Liver (tissue), 9 donors: ENCODE data around the gene CDH4. TPM values are rescaled to one million over a fixed set of nuclear protein-coding genes. Genes with fewer than 3 reads are reported as not detected.

Experiments used
- DNase-seq: peaks from one replicate; pipeline ENCODE4 v3.0.0-alpha.2; 2017; ENCODE audit warnings: low spot score
- H3K27ac ChIP-seq, 2 donors: one replicate each; pipeline ENCODE4 v1.7.0; 2013; ENCODE audit warnings: inconsistent platforms in 2 of 2, low read length in 2 of 2, control low read depth in 1 of 2, low read depth in 1 of 2, mild to moderate bottlenecking in 1 of 2
- H3K27me3 ChIP-seq, 4 donors: one replicate each; pipeline versions ENCODE4 v1.6.1 to v1.7.0; 2013; ENCODE audit warnings: low read length in 3 of 4, inconsistent platforms in 1 of 4, mild to moderate bottlenecking in 1 of 4, moderate library complexity in 1 of 4; ENCODE audit not compliant: control insufficient read depth in 4 of 4, insufficient read depth in 4 of 4
- H3K36me3 ChIP-seq, 4 donors: one replicate each; pipeline versions ENCODE4 v1.6.1 to v1.7.0; 2013; ENCODE audit warnings: low read length in 3 of 4, mild to moderate bottlenecking in 3 of 4, low read depth in 1 of 4, moderate library complexity in 1 of 4; ENCODE audit not compliant: control insufficient read depth in 4 of 4, insufficient read depth in 3 of 4
- H3K4me1 ChIP-seq, 4 donors: one replicate each; pipeline versions ENCODE4 v1.6.1 to v1.7.0; 2013; ENCODE audit warnings: low read length in 3 of 4, mild to moderate bottlenecking in 3 of 4, moderate library complexity in 1 of 4; ENCODE audit not compliant: control insufficient read depth in 4 of 4, insufficient read depth in 4 of 4
- H3K4me3 ChIP-seq, 3 donors: one replicate each; pipeline versions ENCODE4 v1.6.1 to v1.7.0; 2013; ENCODE audit warnings: low read length in 3 of 3, control low read depth in 1 of 3, low read depth in 1 of 3, mild to moderate bottlenecking in 1 of 3
- H3K9ac ChIP-seq, 2 donors: one replicate each; pipeline ENCODE4 v1.7.0; 2013; ENCODE audit warnings: low read length in 2 of 2, mild to moderate bottlenecking in 2 of 2, moderate library complexity in 2 of 2, control low read depth in 1 of 2, low read depth in 1 of 2
- H3K9me3 ChIP-seq, 4 donors: one replicate each; pipeline versions ENCODE4 v1.6.1 to v1.7.0; 2013; ENCODE audit warnings: low read length in 3 of 4; ENCODE audit not compliant: control insufficient read depth in 4 of 4
- EGR1 ChIP-seq, 2 donors: IDR thresholded peaks; 2 replicates each; pipeline ENCODE4 v1.6.1; 2016 to 2018; ENCODE audit warnings: antibody characterized with exemption in 2 of 2, low read depth in 2 of 2
- FOXA1 ChIP-seq: IDR thresholded peaks from 2 replicates; pipeline ENCODE4 v1.6.1; 2016; ENCODE audit warnings: antibody characterized with exemption
- FOXA2 ChIP-seq: IDR thresholded peaks from 2 replicates; pipeline ENCODE4 v1.6.1; 2016; ENCODE audit warnings: antibody characterized with exemption
- GABPA ChIP-seq, 2 donors: IDR thresholded peaks in 1 of 2; conservative IDR thresholded peaks in 1 of 2; 2 replicates each; pipeline ENCODE4 v1.6.1; 2016; ENCODE audit warnings: antibody characterized with exemption in 2 of 2, mild to moderate bottlenecking in 1 of 2, moderate library complexity in 1 of 2
- HNF4A ChIP-seq, 2 donors: conservative IDR thresholded peaks; 2 replicates each; pipeline ENCODE4 v1.6.1; 2016; ENCODE audit warnings: antibody characterized with exemption in 2 of 2, mild to moderate bottlenecking in 2 of 2
- HNF4G ChIP-seq: IDR thresholded peaks from 2 replicates; pipeline ENCODE4 v1.6.1; 2016; ENCODE audit warnings: antibody characterized with exemption
- JUND ChIP-seq, 2 donors: IDR thresholded peaks; 2 replicates each; pipeline ENCODE4 v1.6.1; 2016; ENCODE audit warnings: antibody characterized with exemption in 2 of 2
- NR2F2 ChIP-seq: IDR thresholded peaks from 2 replicates; pipeline ENCODE4 v1.6.1; 2016; ENCODE audit warnings: antibody characterized with exemption
- RAD21 ChIP-seq, 2 donors: IDR thresholded peaks; 2 replicates each; pipeline ENCODE4 v1.6.1; 2016; ENCODE audit warnings: antibody characterized with exemption in 2 of 2, mild to moderate bottlenecking in 2 of 2
- RXRA ChIP-seq, 2 donors: IDR thresholded peaks; 2 replicates each; pipeline ENCODE4 v1.6.1; 2017 to 2018; ENCODE audit warnings: antibody characterized with exemption in 2 of 2, mild to moderate bottlenecking in 1 of 2
- SP1 ChIP-seq: IDR thresholded peaks from 2 replicates; pipeline ENCODE4 v1.6.1; 2018; ENCODE audit warnings: antibody characterized with exemption, mild to moderate bottlenecking
- TAF1 ChIP-seq: conservative IDR thresholded peaks from 2 replicates; pipeline ENCODE4 v1.6.1; 2016; ENCODE audit warnings: antibody characterized with exemption, mild to moderate bottlenecking
- YY1 ChIP-seq: IDR thresholded peaks from 2 replicates; pipeline ENCODE4 v1.6.1; 2016; ENCODE audit warnings: antibody characterized with exemption, mild to moderate bottlenecking
- WGBS: extraction: QIAGEN DNeasy Blood & Tissue Kit; methylation state at CpG from one replicate; pipeline ENCODE4 v1.1.7; 2013; 5-methylcytosine and 5-hydroxymethylcytosine counted together
- polyA plus RNA-seq, 2 donors: library from polyadenylated mRNA; stranded (reverse) in 1 of 2; unstranded in 1 of 2; fragments of 200-250 nt in 1 of 2; fragments of >200 nt in 1 of 2; fragmentation: Nextera tagmentation in 1 of 2; extraction: Ambion mirVana in 1 of 2; gene quantifications; one replicate each; pipeline versions ENCODE4 v1.2.1 to v1.2.3, GENCODE V29; 2013 to 2015
- total RNA-seq, 2 donors: library from RNA; depleted of rRNA; stranded (reverse); fragments of >200 nt; gene quantifications; one replicate each; pipeline ENCODE4 v1.2.3, GENCODE V29; 2014
- TF ChIP-seq, protein P1 (sequence below): IDR thresholded peaks from 2 replicates; pipeline ENCODE4 v1.6.1; 2016; ENCODE audit warnings: antibody characterized with exemption, mild to moderate bottlenecking
- TF ChIP-seq, protein P2 (sequence below): fragments of 150-350 bp; IDR thresholded peaks from 2 replicates; pipeline ENCODE4 v1.5.1; 2017; ENCODE audit warnings: improper control_type of control experiment, low read depth, low read length; ENCODE audit not compliant: missing input control
- TF ChIP-seq, protein P3 (sequence below): IDR thresholded peaks from 2 replicates; pipeline ENCODE4 v1.6.1; 2016; ENCODE audit warnings: antibody characterized with exemption
- TF ChIP-seq, protein P4 (sequence below): IDR thresholded peaks from 2 replicates; pipeline ENCODE4 v1.6.1; 2016; ENCODE audit warnings: antibody characterized with exemption
- TF ChIP-seq, protein P5 (sequence below): IDR thresholded peaks from 2 replicates; pipeline ENCODE4 v1.6.1; 2016; ENCODE audit warnings: antibody characterized with exemption
- donor health status: healthy.
- donor health status: healthy.
- donor health status: healthy.
- donor health status: healthy.
- donor health status: healthy.

CDH4 gene
- total and polyA plus RNA-seq, 4 donors, result 0.03 to 0.25 (median 0.19) TPM; not detected in 1

DNA sequence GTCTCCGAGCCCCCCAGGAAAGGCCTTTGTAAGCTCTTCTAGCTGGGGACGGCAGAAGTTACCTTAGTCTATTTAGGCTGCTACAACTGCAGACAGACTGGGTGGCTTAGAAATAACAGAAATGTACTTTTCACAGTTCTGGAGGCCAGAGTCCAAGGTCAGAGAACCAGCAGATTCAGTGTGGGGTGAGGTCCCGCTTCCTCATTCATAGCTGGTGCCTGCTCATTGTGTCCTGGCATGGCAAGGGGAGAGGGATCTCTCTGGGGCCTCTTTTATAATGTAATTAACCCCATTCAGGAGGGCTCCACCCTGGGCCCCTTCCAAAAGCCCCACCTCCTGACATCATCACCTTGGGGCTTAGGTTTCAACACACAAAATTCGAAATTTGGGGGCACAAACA lies 315.1 kb downstream of the CDH4 start:
- Histone ChIP-seq H3K27ac (no peak overlapping the region), H3K4me3 (no peak overlapping the region), H3K9me3 (no peaks in the 10 kb centered on the region), H3K36me3 (no peaks in the 10 kb centered on the region), H3K9ac (no peak overlapping the region), H3K27me3 (peaks cover 0 to 3% (median 0%) of the 10 kb centered on the region in 4 donors), H3K4me1 (no peaks in the 10 kb centered on the region)
- TF ChIP-seq YY1, result no peak
- TF ChIP-seq EGR1 (IDR thresholded peaks at IDR 0.05; ENCODE audit: low read depth in 2 of 2), result no peak
- TF ChIP-seq FOXA2, result no peak
- TF ChIP-seq GABPA (IDR thresholded peaks at IDR 0.05 in 1 of 2, conservative IDR thresholded peaks at IDR 0.05 in 1 of 2), result no peak
- TF ChIP-seq, protein P1, sequence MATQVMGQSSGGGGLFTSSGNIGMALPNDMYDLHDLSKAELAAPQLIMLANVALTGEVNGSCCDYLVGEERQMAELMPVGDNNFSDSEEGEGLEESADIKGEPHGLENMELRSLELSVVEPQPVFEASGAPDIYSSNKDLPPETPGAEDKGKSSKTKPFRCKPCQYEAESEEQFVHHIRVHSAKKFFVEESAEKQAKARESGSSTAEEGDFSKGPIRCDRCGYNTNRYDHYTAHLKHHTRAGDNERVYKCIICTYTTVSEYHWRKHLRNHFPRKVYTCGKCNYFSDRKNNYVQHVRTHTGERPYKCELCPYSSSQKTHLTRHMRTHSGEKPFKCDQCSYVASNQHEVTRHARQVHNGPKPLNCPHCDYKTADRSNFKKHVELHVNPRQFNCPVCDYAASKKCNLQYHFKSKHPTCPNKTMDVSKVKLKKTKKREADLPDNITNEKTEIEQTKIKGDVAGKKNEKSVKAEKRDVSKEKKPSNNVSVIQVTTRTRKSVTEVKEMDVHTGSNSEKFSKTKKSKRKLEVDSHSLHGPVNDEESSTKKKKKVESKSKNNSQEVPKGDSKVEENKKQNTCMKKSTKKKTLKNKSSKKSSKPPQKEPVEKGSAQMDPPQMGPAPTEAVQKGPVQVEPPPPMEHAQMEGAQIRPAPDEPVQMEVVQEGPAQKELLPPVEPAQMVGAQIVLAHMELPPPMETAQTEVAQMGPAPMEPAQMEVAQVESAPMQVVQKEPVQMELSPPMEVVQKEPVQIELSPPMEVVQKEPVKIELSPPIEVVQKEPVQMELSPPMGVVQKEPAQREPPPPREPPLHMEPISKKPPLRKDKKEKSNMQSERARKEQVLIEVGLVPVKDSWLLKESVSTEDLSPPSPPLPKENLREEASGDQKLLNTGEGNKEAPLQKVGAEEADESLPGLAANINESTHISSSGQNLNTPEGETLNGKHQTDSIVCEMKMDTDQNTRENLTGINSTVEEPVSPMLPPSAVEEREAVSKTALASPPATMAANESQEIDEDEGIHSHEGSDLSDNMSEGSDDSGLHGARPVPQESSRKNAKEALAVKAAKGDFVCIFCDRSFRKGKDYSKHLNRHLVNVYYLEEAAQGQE, result no peak
- no peak for TF ChIP-seq FOXA1
- 37% methylated on average over 4 of the region's 4 CpGs for WGBS
- DNase-seq, result no peak

DNA sequence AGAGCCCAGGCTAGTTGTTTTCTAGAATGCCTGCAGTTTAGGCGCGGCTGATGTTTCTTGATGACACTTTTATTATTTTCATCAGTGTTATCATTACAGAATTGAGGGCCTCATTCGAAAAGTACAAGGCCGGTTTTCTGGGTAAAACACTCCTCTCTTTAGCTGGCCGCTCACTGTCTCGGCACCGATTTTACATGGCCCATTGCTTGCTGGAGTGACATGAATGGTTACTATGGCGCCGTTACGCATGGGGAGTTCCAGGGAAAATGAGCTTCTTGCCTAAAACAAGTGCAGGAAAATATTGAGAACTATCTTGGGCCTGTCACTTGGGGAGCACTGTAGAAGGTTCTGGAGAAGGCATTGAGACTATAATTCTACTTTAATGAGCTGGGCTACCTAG lies 317.8 kb downstream of the CDH4 start:
- peaks cover 0 to 3% (median 0%) of the 10 kb centered on the region in 4 donors for H3K27me3 ChIP-seq
- TF ChIP-seq, protein P2, sequence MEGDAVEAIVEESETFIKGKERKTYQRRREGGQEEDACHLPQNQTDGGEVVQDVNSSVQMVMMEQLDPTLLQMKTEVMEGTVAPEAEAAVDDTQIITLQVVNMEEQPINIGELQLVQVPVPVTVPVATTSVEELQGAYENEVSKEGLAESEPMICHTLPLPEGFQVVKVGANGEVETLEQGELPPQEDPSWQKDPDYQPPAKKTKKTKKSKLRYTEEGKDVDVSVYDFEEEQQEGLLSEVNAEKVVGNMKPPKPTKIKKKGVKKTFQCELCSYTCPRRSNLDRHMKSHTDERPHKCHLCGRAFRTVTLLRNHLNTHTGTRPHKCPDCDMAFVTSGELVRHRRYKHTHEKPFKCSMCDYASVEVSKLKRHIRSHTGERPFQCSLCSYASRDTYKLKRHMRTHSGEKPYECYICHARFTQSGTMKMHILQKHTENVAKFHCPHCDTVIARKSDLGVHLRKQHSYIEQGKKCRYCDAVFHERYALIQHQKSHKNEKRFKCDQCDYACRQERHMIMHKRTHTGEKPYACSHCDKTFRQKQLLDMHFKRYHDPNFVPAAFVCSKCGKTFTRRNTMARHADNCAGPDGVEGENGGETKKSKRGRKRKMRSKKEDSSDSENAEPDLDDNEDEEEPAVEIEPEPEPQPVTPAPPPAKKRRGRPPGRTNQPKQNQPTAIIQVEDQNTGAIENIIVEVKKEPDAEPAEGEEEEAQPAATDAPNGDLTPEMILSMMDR, result no peak
- TF ChIP-seq NR2F2 (no peak), HNF4A (conservative IDR thresholded peaks at IDR 0.05) (no peak), EGR1 (IDR thresholded peaks at IDR 0.05; ENCODE audit: low read depth in 2 of 2) (no peak), RXRA (IDR thresholded peaks at IDR 0.05) (no peak), JUND (IDR thresholded peaks at IDR 0.05) (no peak), HNF4G (no peak), TAF1 (no peak), SP1 (no peak), RAD21 (IDR thresholded peaks at IDR 0.05) (no peak), FOXA1 (no peak), GABPA (IDR thresholded peaks at IDR 0.05 in 1 of 2, conservative IDR thresholded peaks at IDR 0.05 in 1 of 2) (no peak), YY1 (no peak), FOXA2 (no peak)
- TF ChIP-seq, protein P1, result no peak
- TF ChIP-seq, protein P3, sequence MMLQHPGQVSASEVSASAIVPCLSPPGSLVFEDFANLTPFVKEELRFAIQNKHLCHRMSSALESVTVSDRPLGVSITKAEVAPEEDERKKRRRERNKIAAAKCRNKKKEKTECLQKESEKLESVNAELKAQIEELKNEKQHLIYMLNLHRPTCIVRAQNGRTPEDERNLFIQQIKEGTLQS, result no peak
- TF ChIP-seq, protein P4, sequence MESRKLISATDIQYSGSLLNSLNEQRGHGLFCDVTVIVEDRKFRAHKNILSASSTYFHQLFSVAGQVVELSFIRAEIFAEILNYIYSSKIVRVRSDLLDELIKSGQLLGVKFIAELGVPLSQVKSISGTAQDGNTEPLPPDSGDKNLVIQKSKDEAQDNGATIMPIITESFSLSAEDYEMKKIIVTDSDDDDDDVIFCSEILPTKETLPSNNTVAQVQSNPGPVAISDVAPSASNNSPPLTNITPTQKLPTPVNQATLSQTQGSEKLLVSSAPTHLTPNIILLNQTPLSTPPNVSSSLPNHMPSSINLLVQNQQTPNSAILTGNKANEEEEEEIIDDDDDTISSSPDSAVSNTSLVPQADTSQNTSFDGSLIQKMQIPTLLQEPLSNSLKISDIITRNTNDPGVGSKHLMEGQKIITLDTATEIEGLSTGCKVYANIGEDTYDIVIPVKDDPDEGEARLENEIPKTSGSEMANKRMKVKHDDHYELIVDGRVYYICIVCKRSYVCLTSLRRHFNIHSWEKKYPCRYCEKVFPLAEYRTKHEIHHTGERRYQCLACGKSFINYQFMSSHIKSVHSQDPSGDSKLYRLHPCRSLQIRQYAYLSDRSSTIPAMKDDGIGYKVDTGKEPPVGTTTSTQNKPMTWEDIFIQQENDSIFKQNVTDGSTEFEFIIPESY, result no peak
- TF ChIP-seq, protein P5, sequence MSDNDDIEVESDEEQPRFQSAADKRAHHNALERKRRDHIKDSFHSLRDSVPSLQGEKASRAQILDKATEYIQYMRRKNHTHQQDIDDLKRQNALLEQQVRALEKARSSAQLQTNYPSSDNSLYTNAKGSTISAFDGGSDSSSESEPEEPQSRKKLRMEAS, result no peak
- H3K4me3 ChIP-seq, result no peak overlapping the region
- H3K4me1 ChIP-seq, result no peaks in the 10 kb centered on the region
- H3K27ac ChIP-seq, result no peak overlapping the region
- WGBS, result 86% methylated on average over 10 of the region's 10 CpGs
- H3K36me3 ChIP-seq, result no peaks in the 10 kb centered on the region
- DNase-seq, result no peak
- no peak overlapping the region for H3K9ac ChIP-seq
- no peaks in the 10 kb centered on the region for H3K9me3 ChIP-seq
